ENCODE measurements around the gene MYO18A. TPM values are rescaled to one million over a fixed set of nuclear protein-coding genes. Genes with fewer than 3 reads are reported as not detected.

Gene MYO18A
- total RNA-seq, 1 experiment from 2014 or later = 63.3 TPM

DNA sequence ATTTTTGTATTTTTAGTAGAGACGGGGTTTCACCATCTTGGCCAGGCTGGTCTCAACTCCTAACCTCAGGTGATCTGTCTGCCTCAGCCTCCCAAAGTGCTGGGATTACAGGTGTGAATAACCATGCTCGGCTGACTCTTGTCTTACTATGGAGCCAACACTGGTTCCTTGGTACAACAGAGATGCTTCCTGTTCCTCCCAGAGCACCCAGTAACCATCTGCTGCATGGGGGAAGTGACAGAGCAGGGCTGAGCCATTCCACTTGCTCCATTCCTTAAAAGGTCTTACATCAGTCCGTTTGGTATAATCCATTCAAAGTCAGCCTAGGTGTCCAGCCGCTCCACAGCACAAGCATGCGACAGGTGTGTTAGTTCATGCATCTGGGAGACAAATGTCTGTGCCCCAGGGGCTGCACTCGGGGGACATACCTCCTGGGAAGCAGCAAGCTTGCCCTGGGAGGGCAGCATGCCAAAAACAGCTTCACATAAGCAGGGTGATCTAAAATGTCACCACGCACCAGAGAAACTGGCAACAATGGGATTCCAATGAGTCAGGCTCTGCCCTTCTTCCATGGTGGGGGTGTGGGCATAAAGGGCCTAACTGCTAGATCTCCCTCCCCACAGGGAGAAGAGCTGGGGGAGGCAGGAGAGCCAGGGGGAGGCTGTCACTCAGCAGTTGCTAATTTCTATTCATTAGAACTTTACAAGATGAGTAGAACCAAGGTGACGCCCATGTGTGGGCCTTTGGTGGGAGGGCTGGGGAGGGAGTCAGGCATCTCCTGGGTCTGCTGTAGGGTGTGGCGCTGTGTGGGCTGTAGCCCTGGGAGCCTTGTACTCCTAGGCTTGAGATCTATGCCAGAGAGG is 101.8 kb downstream of the MYO18A start:
- peak; percentile 65 for DNase-seq (ENCODE audit: low read depth)

DNA sequence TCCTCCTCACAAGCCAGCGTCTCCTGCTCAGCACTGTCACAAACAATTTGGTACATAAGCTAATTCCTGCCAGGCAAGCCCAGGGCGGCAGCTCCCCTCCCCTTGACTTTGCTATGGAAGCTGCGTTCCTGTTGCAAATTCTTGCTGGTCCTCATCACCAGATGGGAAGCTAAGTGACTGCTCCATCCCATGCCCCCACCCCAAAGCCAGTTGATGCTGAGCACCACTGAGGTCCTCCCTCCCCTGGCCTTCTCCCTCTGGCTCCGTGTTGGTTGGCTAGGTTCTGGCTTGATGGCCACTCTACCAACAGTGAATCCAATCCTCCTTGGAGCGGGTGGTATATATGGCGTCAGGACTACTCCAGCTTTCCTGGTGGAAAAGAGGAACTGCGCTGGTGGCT is 102.9 kb downstream of the MYO18A start:
- DNase-seq (ENCODE audit: low read depth) = no peak

DNA sequence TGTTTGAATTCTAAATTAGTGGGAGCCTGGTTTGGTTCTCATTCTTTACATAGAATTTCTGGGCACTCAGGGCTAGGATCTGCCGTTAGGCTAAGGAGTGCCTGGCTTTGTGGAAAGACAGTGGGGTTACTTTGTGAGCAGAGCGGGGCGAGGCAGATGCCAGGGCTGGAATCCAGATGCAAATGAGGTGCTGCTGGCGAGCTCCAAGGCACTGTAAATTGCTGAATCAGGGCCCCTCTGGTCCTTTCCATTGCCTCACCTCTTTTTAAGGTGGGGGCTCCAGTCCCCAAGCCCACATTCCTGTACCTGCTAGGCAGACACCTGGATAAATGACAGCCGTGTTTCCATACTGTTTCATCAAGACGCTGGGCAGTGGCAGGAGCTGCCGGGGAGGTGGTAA is 103.5 kb downstream of the MYO18A start:
- no peak for DNase-seq (ENCODE audit: low read depth)

DNA sequence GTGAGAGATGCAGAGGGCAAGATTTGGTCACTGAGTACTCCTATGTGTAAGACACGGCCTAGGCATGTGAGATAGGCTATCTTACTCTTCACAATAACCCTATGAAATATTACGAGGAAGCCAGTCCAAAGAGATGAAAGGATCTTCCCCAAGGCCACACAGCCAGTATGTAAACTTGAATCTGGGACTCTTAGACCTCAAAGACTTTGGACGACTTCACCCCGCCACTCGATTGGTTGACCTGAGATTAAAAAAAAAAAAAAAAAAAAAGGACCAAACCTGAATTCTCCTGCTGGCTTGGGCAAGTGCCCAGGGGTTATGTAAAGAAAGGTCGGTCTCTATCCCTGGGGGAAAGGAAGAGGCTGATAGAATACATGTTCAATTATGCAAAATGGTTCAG is 104.1 kb downstream of the MYO18A start:
- no peak for DNase-seq (ENCODE audit: low read depth)

DNA sequence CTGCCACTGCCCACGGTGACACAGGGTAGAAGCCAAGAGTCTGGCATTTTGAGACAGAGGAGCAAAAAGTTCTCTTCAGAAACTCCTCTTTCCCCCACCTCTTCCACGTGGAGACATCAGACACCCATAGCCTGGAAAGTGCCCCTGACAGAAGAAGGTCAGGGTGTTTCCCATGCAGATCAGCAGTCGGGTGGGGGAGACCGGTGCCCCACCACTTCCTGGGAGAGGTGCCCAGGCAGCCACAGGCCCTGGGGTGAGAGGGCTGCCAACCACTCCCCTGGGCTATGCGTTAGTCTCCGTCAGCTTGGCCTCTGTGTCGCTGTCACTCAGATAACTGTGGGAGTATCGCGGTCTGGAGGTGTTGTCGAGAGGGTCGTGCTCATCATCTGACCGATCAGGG is 105.7 kb downstream of the MYO18A start:
- no peak for DNase-seq (ENCODE audit: low read depth)

DNA sequence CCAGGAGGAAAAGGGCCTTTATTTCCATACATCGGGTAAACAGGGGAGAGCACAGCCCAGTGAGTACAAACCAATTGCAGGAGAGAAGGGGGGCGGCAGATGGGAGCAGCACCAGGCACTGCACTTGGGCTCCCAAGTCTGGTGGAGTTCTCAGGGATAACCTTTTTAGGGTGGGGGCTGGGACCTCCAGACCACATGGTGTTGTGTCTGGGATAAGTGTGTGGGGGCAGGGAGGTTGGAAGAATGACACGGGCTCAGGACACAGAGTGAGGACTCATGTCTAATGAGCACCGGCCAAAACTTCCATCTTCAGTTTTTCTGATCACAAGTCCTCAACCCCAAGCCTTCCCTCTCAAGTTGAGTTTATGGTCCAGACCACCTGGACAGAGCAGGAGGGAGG is 106.7 kb downstream of the MYO18A start:
- no peak for DNase-seq (ENCODE audit: low read depth)

DNA sequence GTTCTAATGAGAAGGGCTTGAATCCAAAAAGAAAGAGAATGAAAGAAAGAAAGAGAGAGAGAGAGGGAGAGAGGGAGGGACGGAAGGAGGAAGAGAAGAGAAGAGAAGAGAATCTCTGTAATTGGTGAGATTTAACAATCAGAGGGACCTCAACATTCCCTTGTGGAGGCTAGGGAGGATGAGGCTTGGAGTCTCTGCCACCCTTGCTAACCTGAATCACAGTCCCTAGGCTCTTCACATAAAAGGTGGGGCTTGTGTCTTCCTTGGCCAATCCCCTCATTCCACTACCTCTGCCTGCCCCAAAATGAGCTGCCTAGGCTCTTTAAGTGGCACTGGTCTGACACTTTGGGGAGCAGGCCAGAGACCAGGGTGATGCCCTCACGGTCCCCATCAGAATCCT is 107.2 kb downstream of the MYO18A start:
- DNase-seq (ENCODE audit: low read depth) = no peak

DNA sequence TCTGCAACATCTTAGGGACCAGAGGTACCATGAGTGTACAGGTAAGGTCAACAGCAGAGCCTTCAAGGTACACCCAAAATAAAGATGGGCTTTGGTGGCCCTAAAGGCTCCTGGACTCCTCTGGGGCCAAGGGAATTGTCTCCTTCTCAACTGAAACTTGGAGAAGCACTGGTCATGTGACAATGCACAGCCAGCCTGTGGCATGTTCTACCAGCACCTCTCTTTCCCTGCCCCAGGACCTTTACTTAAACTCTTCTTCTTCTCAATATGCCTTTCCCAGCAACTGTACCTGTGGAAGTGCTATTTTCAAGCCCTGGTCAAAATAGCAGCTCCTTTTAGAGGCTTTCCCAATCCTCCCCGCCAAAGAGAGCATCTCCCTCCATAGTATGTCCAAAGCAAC is 108.9 kb downstream of the MYO18A start:
- DNase-seq (ENCODE audit: low read depth) = no peak

DNA sequence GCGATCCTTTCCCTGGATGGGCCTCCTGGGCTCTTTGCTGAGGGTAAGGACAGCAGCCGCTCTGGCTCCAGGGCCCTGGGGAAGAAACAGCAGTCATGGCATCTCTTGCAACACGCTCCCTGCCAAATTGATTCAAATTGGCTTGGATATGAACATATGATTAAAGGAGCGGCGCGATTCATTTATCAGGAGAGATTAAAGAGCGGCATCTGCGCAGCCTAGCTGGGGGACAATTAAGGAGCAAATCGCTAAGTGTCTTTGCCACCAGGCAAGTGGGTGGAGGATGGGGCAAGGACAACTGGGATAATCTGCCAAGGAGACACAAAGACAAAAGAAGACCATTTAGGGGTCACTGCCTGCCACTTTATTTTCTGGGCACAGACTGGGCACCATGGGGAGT is 109.4 kb downstream of the MYO18A start:
- DNase-seq (ENCODE audit: low read depth) = no peak

DNA sequence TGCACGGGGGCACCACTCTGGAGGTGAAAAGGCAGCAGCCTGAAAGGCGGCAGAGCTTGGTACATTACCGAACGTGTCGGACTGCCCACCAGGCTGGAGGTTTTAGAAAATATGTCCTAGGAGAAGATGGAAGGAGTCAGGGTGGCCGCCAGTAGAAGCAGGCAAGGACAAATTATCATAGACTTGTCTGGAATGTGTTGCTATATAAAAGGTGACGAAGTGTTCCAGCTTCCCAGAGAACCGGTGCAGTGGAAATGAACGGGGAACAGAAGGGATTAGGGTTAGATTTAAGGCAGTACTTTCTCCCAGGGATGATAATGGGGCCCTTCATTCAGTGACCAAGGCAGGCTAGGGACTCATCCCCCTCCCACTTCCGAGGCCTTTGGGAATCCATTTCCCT is 109.9 kb downstream of the MYO18A start:
- DNase-seq (ENCODE audit: low read depth) = no peak

DNA sequence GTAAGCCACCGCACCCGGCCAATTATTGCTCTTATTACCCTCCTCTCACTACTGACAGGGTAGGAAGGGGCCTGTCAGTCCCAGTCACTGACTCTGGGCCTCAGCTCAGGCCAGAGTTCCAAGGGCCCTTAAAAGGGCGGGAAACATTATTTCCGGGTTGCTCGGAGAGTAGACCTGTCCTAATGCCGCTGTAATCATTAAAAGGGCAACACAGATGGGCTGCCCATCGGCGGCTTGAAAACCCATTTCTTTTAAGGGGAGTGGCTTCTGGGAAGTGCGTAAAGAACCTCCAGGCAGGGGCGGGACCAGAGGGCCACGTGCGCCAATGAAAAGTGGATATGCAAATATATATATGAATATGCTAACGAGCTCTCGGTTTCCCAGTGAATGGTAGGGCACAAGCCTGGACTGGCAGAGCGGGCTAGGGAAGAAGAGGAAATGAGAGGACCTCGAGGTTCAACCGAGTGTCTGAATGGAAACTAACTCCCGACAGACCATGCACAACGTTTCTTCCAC is 110.6 kb downstream of the MYO18A start:
- DNase-seq (ENCODE audit: low read depth) = no peak

DNA sequence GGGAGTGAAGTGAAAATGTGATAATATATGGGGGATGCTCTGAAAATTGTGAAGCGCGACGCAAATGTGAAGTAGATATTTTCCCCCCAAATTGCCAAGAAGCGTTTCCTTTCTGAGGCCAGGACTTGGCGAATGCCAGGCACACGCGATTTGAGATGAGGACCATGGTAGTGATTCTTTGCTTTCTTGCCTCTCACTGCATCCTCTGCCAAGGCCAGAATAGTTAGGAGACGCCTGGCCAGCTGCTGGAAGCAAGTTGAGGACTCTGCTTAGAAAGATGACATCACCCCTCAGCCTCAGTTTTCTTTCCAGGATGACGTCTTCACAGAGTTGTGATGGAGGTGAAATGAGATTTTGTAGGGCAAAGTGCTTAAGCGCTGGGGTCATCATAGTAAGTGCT is 111.4 kb downstream of the MYO18A start:
- DNase-seq (ENCODE audit: low read depth) = no peak

DNA sequence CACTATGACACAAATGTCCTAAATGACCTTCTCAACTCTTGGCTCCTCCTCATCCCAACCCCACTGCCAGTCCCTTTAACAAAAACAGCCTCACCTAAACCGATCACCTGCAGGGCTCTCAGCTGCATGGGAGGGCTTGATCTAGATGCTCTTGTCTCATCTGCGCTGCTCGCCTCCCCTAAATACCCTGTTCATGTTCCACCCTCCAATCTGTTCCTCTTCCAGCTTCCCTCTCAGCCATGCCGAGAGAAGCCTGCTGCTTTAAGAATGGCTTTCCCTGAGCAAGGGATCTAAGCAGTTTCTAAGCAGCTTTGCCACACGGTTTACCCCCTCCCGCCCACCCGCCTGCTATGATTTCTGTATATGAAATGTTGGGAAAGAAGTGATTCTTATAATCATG is 113.6 kb downstream of the MYO18A start:
- DNase-seq (ENCODE audit: low read depth) = no peak

DNA sequence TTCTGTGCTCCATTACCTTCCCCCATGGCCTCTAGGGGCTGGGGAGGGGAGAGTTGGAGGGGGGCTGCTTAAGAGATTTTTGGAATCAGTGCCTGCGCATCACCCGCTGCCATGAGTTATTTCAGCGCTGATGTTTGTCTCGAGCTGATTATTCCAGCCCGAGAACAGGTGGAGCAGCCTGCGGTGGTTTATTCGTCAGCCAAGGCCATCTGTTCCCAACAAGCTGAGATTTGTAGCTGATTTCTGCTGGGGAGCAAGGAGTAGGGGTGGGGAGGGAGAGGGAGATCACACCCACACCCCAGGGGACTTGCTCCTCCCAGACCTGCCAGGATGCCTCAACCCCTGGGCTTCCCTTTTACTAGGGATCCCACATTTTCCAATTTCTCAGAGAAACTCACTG is 114.2 kb downstream of the MYO18A start:
- DNase-seq (ENCODE audit: low read depth) = no peak

DNA sequence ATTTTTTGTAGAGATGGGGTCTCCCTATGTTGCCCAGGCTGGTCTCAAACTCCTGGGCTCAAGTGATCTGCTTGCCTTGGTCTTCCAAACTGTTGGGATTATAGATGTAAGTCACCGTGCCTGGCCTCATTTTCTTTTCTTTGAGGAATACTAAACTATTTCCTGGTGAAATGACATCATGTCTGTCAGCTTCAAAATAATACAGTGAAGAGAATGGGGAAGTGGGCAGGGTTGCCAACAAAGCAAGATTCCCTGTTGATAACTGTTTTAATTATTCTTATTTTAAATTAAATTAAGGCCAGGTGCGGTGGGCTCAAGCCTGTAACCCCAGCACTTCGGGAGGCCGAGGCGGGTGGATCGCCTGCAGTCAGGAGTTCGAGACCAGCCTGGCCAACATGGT is 116.2 kb downstream of the MYO18A start:
- DNase-seq (ENCODE audit: low read depth) = no peak

DNA sequence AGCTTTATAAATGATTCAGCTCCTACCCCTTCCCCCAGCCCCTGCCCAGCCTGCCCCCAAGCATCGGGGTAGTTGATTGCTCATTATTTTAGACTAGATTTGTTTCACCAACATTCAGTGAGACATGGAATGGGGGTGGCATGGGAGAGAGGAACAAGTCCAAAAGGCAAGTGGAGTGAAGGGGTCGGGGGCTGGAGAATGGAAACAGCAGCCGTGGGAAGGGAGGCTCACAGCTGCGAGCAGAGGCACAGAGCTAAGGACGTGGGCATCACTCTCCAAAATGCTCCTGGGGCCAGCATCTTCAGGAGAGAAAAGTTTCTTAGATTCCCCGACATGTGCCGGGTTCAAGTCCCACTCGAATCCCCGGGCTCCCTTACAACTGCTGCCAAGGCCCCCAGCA is 118.0 kb downstream of the MYO18A start:
- no peak for DNase-seq (ENCODE audit: low read depth)

DNA sequence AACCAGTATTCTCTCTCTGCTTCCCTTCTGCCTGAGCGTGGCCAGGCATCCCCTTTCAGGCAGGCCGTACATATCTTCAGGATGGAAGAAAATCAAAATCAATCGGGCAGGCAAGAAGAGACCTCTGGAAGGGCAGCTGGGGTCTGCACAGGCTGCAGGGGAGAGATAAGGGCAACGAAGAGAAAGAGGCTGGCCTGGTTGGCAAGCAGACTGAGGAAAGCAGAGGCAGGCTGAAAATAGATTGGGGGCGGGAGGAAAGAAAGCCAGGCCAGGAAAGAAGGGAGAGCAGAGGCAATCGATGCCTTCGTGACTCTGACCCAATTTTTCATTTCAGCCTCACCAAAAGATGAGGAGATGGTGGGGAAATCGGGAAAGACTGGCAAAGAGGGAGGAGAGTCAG is 119.2 kb downstream of the MYO18A start:
- no peak for DNase-seq (ENCODE audit: low read depth)

DNA sequence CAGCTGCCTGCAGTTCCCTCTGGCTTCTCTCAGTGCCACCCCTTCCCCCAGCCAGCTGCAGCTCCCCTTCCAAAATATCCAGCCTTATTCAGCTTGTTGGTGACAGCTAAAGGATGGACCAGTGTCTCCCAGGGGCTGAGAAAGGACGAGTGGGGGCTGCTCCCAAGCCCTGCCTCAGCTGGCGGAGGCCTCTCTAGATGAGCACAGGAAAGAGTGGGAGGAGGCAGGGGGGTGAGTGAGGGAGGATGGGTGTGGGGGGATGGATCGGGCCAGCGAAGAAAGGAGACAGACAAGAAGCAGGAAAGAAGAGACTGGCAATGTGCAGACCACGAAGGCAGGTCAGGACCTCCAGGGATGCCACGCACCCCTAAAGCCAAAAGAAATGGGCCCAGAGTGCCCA is 119.7 kb downstream of the MYO18A start:
- DNase-seq (ENCODE audit: low read depth) = no peak

DNA sequence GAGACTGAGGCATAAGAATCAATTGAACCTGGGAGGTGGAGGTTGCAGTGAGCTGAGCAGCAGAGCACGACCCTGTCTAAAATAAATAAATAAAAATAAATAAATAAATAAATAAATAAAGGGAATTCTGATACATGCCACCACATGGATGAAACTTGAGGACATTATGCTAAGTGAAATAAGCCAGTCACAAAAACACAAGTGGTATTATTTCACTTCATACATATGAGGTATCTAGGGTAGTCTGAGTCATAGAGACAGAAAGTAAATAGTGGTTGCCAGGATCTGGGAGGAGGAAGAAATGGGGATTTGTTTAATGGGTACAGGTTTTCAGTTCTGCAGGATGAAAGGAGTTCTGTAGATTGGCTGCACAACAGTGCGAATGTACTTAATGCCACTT is 120.9 kb downstream of the MYO18A start:
- DNase-seq (ENCODE audit: low read depth) = peak; percentile 73

DNA sequence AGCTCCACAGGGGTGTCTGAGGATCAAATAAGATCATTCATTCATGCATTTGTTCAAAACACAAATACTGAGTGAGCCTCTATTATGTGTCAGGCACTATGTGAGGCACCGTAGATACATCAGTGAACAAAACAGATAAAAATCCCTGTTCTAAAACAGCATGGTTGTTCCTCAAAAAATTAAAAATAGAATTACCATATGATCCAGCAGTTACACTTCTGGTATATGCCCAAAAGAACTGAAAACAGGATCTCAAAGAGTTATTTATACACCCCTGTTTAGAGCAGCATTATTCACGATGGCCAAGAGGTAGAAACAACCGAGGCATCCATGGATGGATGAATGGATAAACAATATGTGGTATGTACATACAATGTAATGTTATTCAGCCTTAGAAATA is 121.8 kb downstream of the MYO18A start:
- no peak for DNase-seq (ENCODE audit: low read depth)

DNA sequence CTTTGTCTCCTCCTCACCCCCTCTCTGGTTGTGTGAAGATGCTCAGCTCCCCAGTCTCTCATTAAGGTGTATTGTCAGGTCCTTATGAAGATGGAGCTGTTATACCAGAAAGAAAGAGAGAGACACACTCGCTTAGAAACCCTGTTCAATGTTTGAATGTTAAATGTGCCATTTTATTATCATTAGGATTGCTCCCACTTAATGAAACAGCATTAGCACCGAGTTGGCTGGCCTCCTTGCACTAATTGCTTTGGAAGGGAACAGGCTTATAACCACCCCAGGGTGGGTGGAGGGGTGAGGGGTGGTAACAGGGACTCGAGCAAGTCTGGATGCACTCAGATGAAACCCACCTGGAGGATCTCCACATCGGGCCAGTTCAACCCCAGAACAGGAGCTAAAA is 122.8 kb downstream of the MYO18A start:
- no peak for DNase-seq (ENCODE audit: low read depth)

DNA sequence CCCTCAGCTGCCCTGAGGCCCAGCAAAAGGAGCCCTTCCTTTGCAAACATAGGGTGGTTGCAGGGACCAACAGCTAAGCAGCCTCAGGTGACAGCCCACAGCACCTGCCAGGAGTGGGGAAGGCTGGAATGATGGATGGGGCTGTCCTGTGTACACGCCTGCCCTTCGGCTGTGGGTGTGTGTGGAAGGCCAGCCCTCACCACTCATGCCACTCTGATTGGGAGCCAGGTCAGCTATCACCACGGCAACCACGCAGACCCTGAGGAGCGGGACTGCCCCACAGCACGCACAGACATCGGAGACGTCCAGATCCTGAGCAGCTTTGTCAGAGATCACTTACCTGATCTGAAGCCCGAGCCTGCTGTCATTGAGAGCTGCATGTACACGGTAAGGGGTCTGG is 125.4 kb downstream of the MYO18A start:
- DNase-seq (ENCODE audit: low read depth) = no peak

DNA sequence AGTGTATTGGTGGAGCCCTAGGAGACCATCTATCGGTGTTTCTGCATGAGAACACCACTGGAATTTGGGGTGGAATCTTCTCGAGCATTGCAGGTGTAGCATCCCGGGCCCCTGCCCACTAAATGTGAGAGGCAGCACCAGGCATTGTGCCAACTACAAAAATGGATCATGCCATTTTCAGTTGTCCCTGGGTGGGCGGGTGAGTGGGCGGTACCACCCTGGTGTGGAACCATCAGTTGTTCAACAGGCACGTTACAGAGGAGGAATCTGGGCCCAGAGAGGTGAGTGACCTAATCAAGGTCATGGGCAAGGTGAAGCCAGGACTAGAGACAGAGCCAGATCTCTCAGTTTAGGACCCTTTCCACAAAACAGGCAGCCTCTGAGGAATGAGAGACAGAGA is 128.5 kb downstream of the MYO18A start:
- DNase-seq (ENCODE audit: low read depth) = no peak

DNA sequence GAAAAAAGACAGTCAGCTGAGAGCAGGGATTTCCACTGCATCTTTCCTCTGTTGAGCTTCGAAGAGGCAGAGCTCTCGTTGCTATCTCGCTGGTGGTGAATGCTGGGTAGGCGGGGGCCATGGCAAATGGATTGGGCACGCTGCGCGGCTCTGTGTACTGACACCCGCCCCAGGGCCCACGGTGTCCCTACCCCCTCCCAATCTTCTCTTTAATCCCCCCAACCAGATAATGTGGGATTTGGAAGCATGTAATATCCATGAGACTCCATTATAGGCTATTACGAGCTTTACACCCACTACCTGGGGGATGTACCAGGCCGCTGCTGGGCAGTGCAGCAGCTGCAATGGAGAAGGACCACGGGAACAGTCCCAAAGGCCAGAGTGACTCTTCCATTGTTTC is 129.0 kb downstream of the MYO18A start:
- no peak for DNase-seq (ENCODE audit: low read depth)

All from M059J (cell line).